OCI-LY3 (cell line): ENCODE results near the gene LRRC7.

ENCODE experiments used
- H2AFZ ChIP-seq: fragments of 200-600, 300-600 bp; shearing (Covaris generic); 2 replicates; pipeline ENCODE4 v1.6.0; 2014; ENCODE audit warnings: antibody characterized with exemption, low read depth, low read length
- H3K27ac ChIP-seq: fragments of 200-600, 300-600 bp; sonication (generic); 2 replicates; pipeline ENCODE4 v1.5.1; 2014; ENCODE audit warnings: mild to moderate bottlenecking, low read length, moderate library complexity, mixed read lengths
- H3K27me3 ChIP-seq: fragments of 200-600, 300-600 bp; sonication (generic); 2 replicates; pipeline ENCODE4 v1.6.1; 2014; ENCODE audit warnings: low read depth, low read length, mixed read lengths
- H3K36me3 ChIP-seq: fragments of 200-600, 300-600 bp; sonication (generic); replicated peaks from 2 replicates; pipeline ENCODE3; 2014; ENCODE audit warnings: low read depth, low read length, mixed read lengths
- H3K4me1 ChIP-seq: fragments of 300-600, 200-600 bp; sonication (generic); 2 replicates; pipeline ENCODE4 v1.6.1; 2014; ENCODE audit warnings: low read length, mixed read lengths
- H3K4me2 ChIP-seq: fragments of 200-600, 300-600 bp; sonication (generic); 2 replicates; pipeline ENCODE4 v1.6.1; 2014; ENCODE audit warnings: low read length, mixed read lengths
- H3K4me3 ChIP-seq: fragments of 300-600, 200-600 bp; sonication (generic); 2 replicates; pipeline ENCODE4 v1.5.1; 2014; ENCODE audit warnings: antibody characterized with exemption, mild to moderate bottlenecking, low read length, moderate library complexity
- H3K79me2 ChIP-seq: fragments of 300-600, 200-600 bp; shearing (Covaris generic); 2 replicates; pipeline ENCODE4 v1.6.1; 2014; ENCODE audit warnings: mild to moderate bottlenecking, low read length, mixed read lengths
- H3K9ac ChIP-seq: fragments of 300-600, 200-600 bp; shearing (Covaris generic); 2 replicates; pipeline ENCODE4 v1.6.0; 2014; ENCODE audit warnings: mild to moderate bottlenecking, low read length, moderate library complexity
- H3K9me3 ChIP-seq: fragments of 200-600, 300-600 bp; shearing (Covaris generic); 2 replicates; pipeline ENCODE4 v1.6.1; 2014; ENCODE audit warnings: low read length, mixed read lengths; ENCODE audit not compliant: insufficient read depth
- H4K20me1 ChIP-seq: fragments of 200-600, 300-600 bp; sonication (generic); 2 replicates; pipeline ENCODE4 v1.6.1; 2016; ENCODE audit warnings: low read length, mixed read lengths; ENCODE audit not compliant: insufficient read depth
- EZH2phosphoT487 ChIP-seq: fragments of 200-600 bp; shearing (Covaris generic); IDR thresholded peaks from 2 replicates; pipeline ENCODE4 v1.6.1; 2018; ENCODE audit warnings: antibody characterized with exemption, mixed run types, low read depth
- TF ChIP-seq, protein P1 (sequence below): fragments of 200-600, 300-600 bp; sonication (generic); IDR thresholded peaks from 2 replicates; pipeline ENCODE4 v1.5.1; 2014; ENCODE audit warnings: antibody characterized with exemption, low read length, low read depth

Gene LRRC7

DNA sequence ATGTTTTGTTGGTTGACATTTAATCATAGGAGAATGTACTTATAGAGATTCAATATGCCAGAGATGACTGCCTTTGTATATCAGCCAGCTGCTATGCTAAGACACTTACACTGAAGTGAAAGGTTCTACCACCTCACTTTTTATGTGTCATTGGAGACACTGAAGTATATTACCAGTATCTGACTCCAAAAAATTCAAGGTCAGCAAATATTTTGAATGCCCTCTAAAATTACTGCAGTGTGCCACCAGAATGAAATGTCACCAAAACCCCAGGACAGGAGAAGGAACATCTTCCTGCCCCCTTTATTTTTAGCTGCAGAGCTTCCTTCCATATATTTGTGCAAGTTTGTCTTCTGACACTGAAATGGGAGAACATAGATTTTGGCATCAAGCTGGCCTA, 496.1 kb downstream of the LRRC7 start:
- no peak overlapping the region for H3K9ac ChIP-seq
- H2AFZ ChIP-seq, result no peak overlapping the region
- H3K4me3 ChIP-seq, result no peak overlapping the region
- H3K9me3 ChIP-seq, result no peaks in the 10 kb centered on the region
- no peak overlapping the region for H3K27ac ChIP-seq
- H3K36me3 ChIP-seq, result no peaks in the 10 kb centered on the region
- H3K27me3 ChIP-seq, result no peaks in the 10 kb centered on the region
- TF ChIP-seq EZH2phosphoT487, result no peak
- TF ChIP-seq, protein P1, sequence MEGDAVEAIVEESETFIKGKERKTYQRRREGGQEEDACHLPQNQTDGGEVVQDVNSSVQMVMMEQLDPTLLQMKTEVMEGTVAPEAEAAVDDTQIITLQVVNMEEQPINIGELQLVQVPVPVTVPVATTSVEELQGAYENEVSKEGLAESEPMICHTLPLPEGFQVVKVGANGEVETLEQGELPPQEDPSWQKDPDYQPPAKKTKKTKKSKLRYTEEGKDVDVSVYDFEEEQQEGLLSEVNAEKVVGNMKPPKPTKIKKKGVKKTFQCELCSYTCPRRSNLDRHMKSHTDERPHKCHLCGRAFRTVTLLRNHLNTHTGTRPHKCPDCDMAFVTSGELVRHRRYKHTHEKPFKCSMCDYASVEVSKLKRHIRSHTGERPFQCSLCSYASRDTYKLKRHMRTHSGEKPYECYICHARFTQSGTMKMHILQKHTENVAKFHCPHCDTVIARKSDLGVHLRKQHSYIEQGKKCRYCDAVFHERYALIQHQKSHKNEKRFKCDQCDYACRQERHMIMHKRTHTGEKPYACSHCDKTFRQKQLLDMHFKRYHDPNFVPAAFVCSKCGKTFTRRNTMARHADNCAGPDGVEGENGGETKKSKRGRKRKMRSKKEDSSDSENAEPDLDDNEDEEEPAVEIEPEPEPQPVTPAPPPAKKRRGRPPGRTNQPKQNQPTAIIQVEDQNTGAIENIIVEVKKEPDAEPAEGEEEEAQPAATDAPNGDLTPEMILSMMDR, result no peak
- no peaks in the 10 kb centered on the region for H3K79me2 ChIP-seq
- no peaks in the 10 kb centered on the region for H4K20me1 ChIP-seq
- H3K4me1 ChIP-seq, result peaks cover 11% of the 10 kb centered on the region
- no peak overlapping the region for H3K4me2 ChIP-seq

DNA sequence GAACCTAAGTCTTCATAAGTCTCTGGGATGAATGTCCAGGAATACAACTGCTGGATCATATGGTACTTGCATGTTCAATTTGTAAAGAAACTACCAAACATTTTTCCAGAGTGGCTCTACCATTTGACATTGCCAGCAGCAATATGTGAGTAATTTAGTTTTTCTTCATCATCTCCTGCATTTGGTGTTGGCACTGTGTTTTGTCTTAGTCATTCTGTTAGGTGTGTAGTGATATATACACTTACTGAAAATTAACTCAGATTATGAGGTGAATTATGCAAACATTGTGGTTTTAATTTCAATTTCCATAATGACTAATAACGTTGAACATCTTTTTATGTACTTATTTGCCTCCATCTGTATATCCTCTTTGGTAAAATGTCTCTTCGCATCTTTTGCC, 499.0 kb downstream of the LRRC7 start:
- Histone ChIP-seq H3K9me3 (no peaks in the 10 kb centered on the region), H3K27ac (no peak overlapping the region), H3K79me2 (no peaks in the 10 kb centered on the region), H3K4me3 (no peak overlapping the region), H3K4me2 (no peak overlapping the region), H3K27me3 (no peaks in the 10 kb centered on the region), H3K4me1 (peaks cover under 1% of the 10 kb centered on the region), H4K20me1 (no peaks in the 10 kb centered on the region), H2AFZ (no peak overlapping the region), H3K9ac (no peak overlapping the region), H3K36me3 (no peaks in the 10 kb centered on the region)
- TF ChIP-seq, protein P1, result no peak
- TF ChIP-seq EZH2phosphoT487, result no peak

DNA sequence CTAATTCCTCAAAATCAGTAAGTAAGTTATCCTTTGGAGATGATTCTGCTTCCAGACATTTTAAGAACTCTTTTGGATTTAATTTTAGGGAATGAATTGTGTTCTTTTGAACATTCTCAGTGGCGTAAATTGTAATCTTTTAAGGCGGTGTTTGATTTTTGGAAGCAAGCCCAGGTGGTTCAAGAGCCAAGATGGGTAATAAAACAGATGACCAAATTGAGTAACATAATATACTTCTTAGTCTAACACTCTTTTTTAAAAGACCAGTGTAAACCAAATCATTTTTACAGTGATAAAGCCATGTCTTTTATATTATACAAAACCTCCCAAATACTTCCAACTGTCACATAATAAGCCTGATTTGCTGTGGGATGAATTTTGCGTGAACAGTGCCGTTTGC, 503.9 kb downstream of the LRRC7 start:
- H3K4me2 ChIP-seq, result no peak overlapping the region

DNA sequence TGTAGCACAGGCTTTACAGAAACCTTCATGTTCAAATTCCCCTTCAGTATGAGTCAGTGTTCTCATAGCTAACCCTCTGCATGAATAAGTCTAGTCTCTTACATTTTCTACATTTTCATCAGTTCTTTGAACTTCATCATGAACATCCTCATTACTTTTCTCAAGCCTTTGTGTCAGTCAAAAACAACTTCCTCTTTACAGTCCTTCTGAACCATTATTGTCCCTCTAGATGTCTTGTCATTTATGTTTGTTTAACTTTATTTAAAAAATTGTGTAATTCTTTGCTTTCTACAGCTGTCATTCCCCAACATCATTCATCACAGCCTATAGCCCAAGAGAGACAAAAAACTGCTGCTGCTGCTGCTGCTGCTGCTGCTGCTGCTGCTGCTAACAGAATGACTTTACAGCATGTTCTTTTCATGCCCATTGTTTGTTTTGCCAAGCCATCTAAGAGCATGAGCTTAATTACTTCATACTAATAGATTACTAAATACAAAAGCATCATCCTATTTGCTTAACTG, 504.6 kb downstream of the LRRC7 start:
- no peaks in the 10 kb centered on the region for H3K79me2 ChIP-seq
- TF ChIP-seq, protein P1, result no peak
- TF ChIP-seq EZH2phosphoT487, result no peak
- peaks cover 10% of the 10 kb centered on the region for H3K4me1 ChIP-seq
- no peak overlapping the region for H3K27ac ChIP-seq
- no peaks in the 10 kb centered on the region for H3K9me3 ChIP-seq
- no peaks in the 10 kb centered on the region for H4K20me1 ChIP-seq
- no peaks in the 10 kb centered on the region for H3K27me3 ChIP-seq
- no peak overlapping the region for H2AFZ ChIP-seq
- no peak overlapping the region for H3K4me3 ChIP-seq
- H3K36me3 ChIP-seq, result no peaks in the 10 kb centered on the region
- no peak overlapping the region for H3K9ac ChIP-seq
- H3K4me2 ChIP-seq, result no peak overlapping the region

More for the DNA sequence above, 503.9 kb downstream of the LRRC7 start:
- no peaks in the 10 kb centered on the region for H3K27me3 ChIP-seq
- no peaks in the 10 kb centered on the region for H3K36me3 ChIP-seq
- H2AFZ ChIP-seq, result no peak overlapping the region
- no peak overlapping the region for H3K4me3 ChIP-seq
- no peaks in the 10 kb centered on the region for H4K20me1 ChIP-seq
- H3K27ac ChIP-seq, result no peak overlapping the region
- no peak overlapping the region for H3K9ac ChIP-seq
- H3K79me2 ChIP-seq, result no peaks in the 10 kb centered on the region
- TF ChIP-seq, protein P1, result no peak
- no peak for TF ChIP-seq EZH2phosphoT487
- H3K9me3 ChIP-seq, result no peaks in the 10 kb centered on the region
- H3K4me1 ChIP-seq, result peaks cover 10% of the 10 kb centered on the region
